Bone marrow (tissue), 2 donors: Measurements from ENCODE around the gene SERINC1.

Experiments used
- DNase-seq, 2 donors: peaks; one replicate each; lab custom pipeline; 2025; lab: John Stamatoyannopoulos, UW

The SERINC1 gene

DNA sequence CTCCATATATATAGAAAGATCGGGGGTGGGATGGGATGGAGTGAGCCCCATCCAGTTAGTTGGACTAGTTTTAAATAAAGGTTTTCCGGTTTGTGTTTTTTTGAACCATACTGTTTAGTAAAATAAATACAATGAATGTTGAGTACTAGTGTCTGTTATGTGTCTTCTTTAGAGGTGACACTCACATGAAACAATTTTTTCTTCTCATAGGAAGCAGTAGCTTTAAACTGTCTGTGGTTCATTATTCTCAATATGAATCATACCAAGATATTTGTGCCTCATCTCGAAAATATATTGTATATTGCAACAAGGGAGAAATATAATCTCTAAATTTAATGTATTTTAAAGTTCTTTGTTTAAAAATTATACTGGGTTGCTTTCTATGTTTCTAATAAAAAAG, 38.8 kb downstream of the SERINC1 start:
- DNase-seq, result no peak

GRCh38 chr6:122431780-122432179, 39.8 kb downstream of the SERINC1 start:
- no peak for DNase-seq

GRCh38 chr6:122429323-122429722, 42.3 kb downstream of the SERINC1 start:
- no peak for DNase-seq

DNA sequence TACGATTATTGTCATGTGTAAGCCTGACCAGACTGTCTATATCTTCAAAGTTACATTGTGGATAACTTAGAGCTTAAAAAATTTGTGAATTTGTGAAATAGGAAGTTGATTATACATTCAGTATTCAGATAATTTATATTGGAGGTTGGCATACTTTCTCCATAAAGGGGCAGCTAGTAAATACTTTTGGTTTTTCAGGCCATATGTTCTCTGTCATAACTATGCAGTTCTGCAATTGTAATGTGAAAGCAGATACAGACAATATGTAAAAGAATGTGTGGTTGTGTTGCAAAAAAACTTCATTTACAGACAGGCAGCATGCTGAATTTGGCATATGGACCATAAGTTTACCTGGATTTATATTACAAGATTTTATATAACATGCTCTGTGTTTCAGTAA, 42.8 kb downstream of the SERINC1 start:
- no peak for DNase-seq

DNA sequence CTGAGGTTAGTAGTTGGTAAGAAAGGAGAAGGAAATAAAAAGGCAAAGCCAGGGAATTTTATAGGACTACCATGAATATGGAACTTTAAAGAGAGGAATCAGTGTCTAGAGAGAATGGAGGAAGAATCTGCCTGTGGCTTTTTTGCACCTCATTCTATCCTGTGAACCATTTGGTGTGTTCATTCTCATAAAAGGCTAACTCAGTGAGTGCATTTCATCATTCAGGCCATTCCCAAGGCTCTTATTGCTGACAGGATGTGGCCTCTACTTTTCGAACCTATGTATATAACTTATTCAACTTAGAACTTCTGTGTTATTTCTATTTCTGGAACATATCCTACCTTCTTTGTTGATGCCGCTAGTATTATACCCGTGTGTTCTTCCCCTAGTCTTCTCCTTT, 45.0 kb downstream of the SERINC1 start:
- DNase-seq, result no peak

GRCh38 chr6:122423734-122424133, 47.9 kb downstream of the SERINC1 start:
- DNase-seq, result no peak

DNA sequence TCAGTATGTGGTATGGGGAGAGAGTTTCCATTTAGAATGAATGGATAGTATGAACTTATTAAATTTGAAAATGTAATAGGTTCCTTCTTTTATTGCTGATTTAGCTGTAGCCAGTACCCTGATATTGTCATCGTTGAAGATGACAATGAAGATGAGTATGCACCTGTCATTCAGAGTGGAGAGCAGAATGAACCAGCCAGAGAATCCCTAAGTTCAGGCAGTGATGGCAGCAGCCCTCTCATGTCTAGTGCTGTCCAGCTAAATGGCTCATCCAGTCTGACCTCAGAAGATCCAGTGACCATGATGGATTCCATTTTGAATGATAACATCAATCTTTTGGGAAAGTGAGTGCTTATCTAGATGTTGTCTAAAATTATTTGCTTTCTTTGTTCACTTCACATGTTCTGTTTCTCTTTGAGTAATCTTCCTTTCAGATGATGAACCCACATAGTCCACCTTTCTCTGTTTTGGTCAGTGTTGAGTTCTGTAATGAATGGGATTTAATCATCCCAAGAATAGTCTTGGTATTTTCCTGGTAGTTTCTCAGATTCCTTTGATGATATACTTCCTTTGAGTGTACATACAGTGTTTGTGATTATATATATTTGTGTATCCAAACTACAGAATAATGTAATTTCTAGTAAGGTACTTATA, 48.9 kb downstream of the SERINC1 start:
- no peak for DNase-seq

GRCh38 chr6:122422003-122422402, 49.6 kb downstream of the SERINC1 start:
- no peak for DNase-seq

DNA sequence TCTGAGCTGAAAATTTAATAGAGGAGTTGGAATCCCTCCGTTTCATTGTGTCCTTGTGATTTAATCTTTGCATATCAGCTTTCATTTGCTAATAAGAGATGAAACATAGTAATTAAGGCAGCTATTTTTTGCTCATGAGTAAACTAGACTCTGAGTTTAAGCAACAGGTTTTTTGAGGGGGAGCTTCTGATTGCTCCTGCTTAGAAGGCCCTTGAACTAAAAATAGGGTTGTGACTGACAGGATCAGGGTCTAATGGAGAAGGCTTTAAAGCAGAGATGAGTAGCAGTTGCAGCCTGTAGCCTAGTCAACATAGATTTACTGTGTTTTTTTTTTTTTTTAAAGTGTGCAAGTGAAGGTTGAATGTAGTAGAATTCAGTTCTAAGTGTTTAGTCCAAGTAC, 54.8 kb downstream of the SERINC1 start:
- no peak for DNase-seq

- no peak for DNase-seq
Observed at GRCh38 chr6:122412001-122412400, 59.6 kb downstream of the SERINC1 start.

DNA sequence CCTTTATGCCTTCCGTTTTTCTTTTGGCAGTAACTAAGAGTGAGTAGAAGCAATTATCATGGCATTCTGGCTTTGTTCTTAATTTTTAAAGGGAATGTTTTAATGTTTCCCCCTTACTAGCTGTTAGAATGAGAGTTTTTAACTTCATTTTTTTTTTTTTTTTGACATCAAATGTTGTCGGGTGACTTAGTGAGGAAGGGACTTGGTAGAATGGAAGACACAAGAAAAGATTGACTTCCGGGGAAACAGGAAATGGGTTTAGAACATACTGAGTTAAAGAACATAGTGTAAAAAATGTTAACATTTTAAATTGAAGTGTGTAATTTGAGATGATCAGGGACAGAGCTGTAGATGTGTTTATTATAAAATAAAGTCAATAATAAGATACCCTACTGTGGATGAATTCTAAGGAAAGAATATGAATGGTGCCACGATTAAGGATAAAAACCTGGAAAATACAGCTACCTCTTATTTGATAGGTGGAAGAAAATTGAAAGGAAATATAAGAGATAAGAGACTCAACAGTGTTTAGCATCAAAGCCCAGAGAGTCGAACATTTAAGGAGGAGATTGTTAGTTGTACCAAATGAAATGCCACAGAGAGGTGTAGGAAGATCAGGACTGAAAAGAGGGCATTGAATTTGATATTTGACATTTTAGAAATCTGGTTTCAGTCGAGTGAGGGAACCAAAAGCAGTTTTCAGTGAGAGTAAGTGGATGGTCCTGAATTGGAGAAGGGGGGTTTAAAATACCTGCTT, 62.7 kb downstream of the SERINC1 start:
- DNase-seq, result no peak

DNA sequence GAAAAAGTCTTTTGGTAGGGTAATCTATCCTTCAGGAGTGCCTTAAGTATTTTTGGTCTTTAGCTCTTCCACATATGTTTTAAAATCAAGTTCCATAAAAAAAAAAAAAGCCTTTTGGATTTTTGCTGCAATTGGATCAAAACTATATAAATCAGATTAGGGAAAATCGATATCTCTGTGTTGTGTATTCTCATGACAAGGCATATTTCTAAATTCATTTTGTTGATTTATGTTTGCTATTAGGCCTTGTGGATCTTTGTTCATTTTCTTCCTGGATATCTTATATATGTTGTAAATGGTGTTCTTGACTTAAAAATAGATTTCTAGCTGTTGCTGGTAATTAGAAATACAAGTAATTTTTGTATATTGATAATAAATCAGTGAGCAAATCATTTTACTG, 63.4 kb downstream of the SERINC1 start:
- no peak for DNase-seq

- DNase-seq, result no peak
Observed at GRCh38 chr6:122407712-122408111, 63.9 kb downstream of the SERINC1 start.

- DNase-seq, result no peak
Observed at GRCh38 chr6:122406187-122406586, 65.4 kb downstream of the SERINC1 start.

DNA sequence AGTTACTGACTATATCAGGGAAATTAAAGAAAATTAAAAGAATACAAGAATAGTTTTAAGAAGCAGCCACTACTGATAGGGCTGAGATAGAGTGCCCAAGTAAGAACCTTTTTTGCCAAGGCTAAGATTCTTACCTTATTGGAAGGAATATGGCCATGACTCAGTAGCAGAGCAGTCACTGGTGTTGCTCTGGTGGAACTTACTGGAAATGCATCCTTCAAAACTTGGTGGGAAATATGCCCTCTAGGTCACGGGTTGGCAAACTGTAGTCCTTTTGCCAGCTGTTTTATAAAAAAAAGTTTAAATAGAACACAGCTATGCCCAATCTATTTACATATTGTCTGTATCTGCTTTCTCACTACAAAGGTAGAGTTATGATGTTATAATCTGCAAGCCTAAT, 66.2 kb downstream of the SERINC1 start:
- no peak for DNase-seq

DNA sequence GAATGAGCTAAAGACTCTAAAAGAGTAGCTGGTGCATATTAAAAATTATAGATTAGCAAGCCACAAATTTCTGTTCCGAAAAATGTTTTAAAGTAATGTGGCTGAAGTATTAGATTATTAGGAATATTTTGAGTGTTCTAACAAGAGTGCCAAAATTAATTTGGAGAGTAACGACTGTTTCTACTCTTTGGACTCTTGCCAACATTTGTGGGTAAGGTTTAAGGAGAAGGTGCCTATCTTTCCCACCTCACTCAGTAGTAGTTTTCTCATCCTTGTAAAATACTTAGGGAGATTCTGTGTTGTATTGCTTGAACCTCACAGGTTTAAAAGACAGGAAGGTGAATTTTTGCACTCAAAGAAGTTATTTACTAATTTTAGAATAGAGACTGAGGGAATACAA, 67.2 kb downstream of the SERINC1 start:
- DNase-seq, result no peak

GRCh38 chr6:122401104-122401503, 70.5 kb downstream of the SERINC1 start:
- no peak for DNase-seq

GRCh38 chr6:122400462-122401089, 71.0 kb downstream of the SERINC1 start:
- DNase-seq, result no peak

GRCh38 chr6:122400121-122400450, 71.5 kb downstream of the SERINC1 start:
- peak in 1 of 2 donors; percentile 37 for DNase-seq

- DNase-seq, result peak; percentile 73 to 93
Observed at GRCh38 chr6:122399348-122400120, 72.1 kb downstream of the SERINC1 start, which contains the start of gene HSF2. TSS of gene HSF2 (plus strand) at chr6:122399652. CDS start at chr6:122399738, 86 bp downstream.

DNA sequence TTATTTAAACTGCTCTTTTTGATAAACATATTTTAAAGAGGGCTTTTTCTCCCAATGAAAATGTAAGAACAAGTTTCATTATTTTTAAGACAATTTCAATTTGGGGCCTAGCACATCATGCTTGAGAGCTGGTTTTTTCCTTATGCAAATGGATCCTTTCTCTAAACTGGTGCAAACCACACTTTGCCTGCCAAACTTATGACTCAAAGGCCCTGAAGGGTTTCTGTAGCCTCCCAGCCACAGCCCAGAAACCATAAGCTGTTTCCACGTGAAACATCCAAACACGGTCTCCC, 72.6 kb downstream of the SERINC1 start:
- DNase-seq, result no peak

DNA sequence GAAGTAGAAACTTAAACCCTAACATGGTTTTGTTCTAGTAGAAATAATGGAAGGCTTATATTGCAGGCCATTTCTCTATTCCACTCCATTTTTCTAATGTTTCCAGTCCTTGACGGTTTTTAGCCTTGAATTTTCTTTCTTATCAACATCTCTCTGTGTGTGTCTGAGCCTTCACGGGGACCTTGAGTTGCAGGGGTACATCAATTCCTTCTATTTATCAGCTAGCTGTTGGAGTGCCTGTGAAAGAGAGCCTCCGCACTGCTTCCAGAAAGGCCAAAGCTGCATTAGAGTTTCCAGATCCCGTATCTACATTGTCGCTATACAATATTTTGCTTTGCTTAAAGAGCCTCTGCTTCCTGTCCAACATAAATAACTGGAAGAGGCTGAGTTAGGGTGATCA, 77.6 kb downstream of the SERINC1 start:
- DNase-seq, result no peak
